Natural killer cell treated with Interleukin-12 subunit alpha and Interleukin-12 subunit beta and Interleukin-15 and Interleukin-18, amount 100 ng/mL, for 72 hours (primary cell): ENCODE data around the gene COPS4. TPM values are rescaled to one million over a fixed set of nuclear protein-coding genes. Genes with fewer than 3 reads are reported as not detected.
"Not testable (repeated sequence)": the region's sequence is repeated elsewhere in the genome, so short reads cannot be mapped to it uniquely, and the experiment has no call there.

Source experiments
- ATAC-seq, 2 donors: fragments of 150-1000 bp; cut with Tn5 transposase in 1 of 2; sonication (Bioruptor Pico), chemical (Tn5 transposase) in 1 of 2; 2 replicates each; pipeline ENCODE4 v1.10.0; 2021
- DNase-seq: peaks from one replicate; pipeline ENCODE4 v3.0.0; 2022; ENCODE audit warnings: low spot score
- H3K27ac Mint-ChIP-seq, 2 donors: 1 replicate in 1 of 2; 2 replicates in 1 of 2; pipeline ENCODE4 v1.8.0; 2022; ENCODE audit warnings: mixed read lengths in 2 of 2, mild to moderate bottlenecking in 1 of 2, moderate library complexity in 1 of 2
- H3K27me3 Mint-ChIP-seq, 2 donors: 1 replicate in 1 of 2; 2 replicates in 1 of 2; pipeline ENCODE4 v1.8.0; 2022; ENCODE audit warnings: mixed read lengths in 2 of 2
- H3K36me3 Mint-ChIP-seq: one replicate; pipeline ENCODE4 v1.8.0; 2022; ENCODE audit warnings: mixed read lengths
- H3K4me1 Mint-ChIP-seq, 2 donors: 1 replicate in 1 of 2; 2 replicates in 1 of 2; pipeline ENCODE4 v1.8.0; 2022; ENCODE audit warnings: low read depth in 2 of 2, mixed read lengths in 2 of 2, mild to moderate bottlenecking in 1 of 2
- H3K4me3 Mint-ChIP-seq: one replicate; pipeline ENCODE4 v1.8.0; 2022; ENCODE audit warnings: mixed read lengths
- H3K9me3 Mint-ChIP-seq: 2 replicates; pipeline ENCODE4 v1.8.0; 2022; ENCODE audit warnings: mixed read lengths
- total RNA-seq, 2 donors: library from RNA; stranded (reverse); gene quantifications; one replicate each; pipeline ENCODE4 v1.2.3, GENCODE V29; 2022

The COPS4 gene
- total RNA-seq, 2 donors from 2014 or later: 28.2 to 35.6 TPM

GRCh38 chr4:83012200-83012686 is 22.7 kb upstream of the COPS4 start:
- H3K27ac Mint-ChIP-seq: peak overlapping the region; percentile 90 to 99
- peaks cover 46 to 49% of the 10 kb centered on the region in 2 donors for H3K4me1 Mint-ChIP-seq

GRCh38 chr4:83012687-83013419 is 22.1 kb upstream of the COPS4 start:
- Mint-ChIP-seq H3K27ac (peak overlapping the region; percentile 90 to 92), H3K4me1 (peaks cover 41 to 43% of the 10 kb centered on the region in 2 donors), H3K4me3 (peak overlapping the region; percentile 95), H3K9me3 (no peaks in the 10 kb centered on the region), H3K36me3 (no peaks in the 10 kb centered on the region), H3K27me3 (no peaks in the 10 kb centered on the region)
- DNase-seq (peak; percentile 98), ATAC-seq (peak; percentile 96 to 97)

More at GRCh38 chr4:83012200-83012686, 22.7 kb upstream of the COPS4 start:
- ATAC-seq (peak; percentile 1 to 17), DNase-seq (peak; percentile 66)
- H3K4me3 Mint-ChIP-seq: peak overlapping the region; percentile 93
- H3K9me3 Mint-ChIP-seq: no peaks in the 10 kb centered on the region
- no peaks in the 10 kb centered on the region for H3K27me3 Mint-ChIP-seq
- no peaks in the 10 kb centered on the region for H3K36me3 Mint-ChIP-seq

- H3K27me3 Mint-ChIP-seq: no peaks in the 10 kb centered on the region
- peaks cover 38 to 40% of the 10 kb centered on the region in 2 donors for H3K4me1 Mint-ChIP-seq
- no peak for ATAC-seq
- H3K36me3 Mint-ChIP-seq: no peaks in the 10 kb centered on the region
- H3K4me3 Mint-ChIP-seq: peak overlapping the region; percentile 95
- peak overlapping the region; percentile 90 to 92 for H3K27ac Mint-ChIP-seq
- no peaks in the 10 kb centered on the region for H3K9me3 Mint-ChIP-seq
- no peak for DNase-seq
Measured at GRCh38 chr4:83013420-83013867, 21.5 kb upstream of the COPS4 start.

- no peaks in the 10 kb centered on the region for H3K36me3 Mint-ChIP-seq
- no peak for ATAC-seq
- DNase-seq: no peak
- H3K27me3 Mint-ChIP-seq: no peaks in the 10 kb centered on the region
- H3K4me3 Mint-ChIP-seq: peak overlapping the region; percentile 95
- peak overlapping the region; percentile 90 to 92 for H3K27ac Mint-ChIP-seq
- H3K9me3 Mint-ChIP-seq: no peaks in the 10 kb centered on the region
- H3K4me1 Mint-ChIP-seq: peaks cover 38% of the 10 kb centered on the region in 2 donors
Measured at GRCh38 chr4:83013902-83014301, 21.1 kb upstream of the COPS4 start.

GRCh38 chr4:83019794-83020494 is 15.0 kb upstream of the COPS4 start:
- peak; percentile 50 to 95 for ATAC-seq
- Mint-ChIP-seq H3K36me3 (no peaks in the 10 kb centered on the region), H3K27me3 (peaks cover 0 to under 1% of the 10 kb centered on the region in 2 donors), H3K4me3 (no peak overlapping the region), H3K27ac (peak overlapping the region in 1 of 2 donors; percentile 16), H3K9me3 (peaks cover 1% of the 10 kb centered on the region), H3K4me1 (peaks cover 0 to 6% of the 10 kb centered on the region in 2 donors)
- no peak for DNase-seq

- peaks cover 0 to 6% of the 10 kb centered on the region in 2 donors for H3K4me1 Mint-ChIP-seq
- H3K27me3 Mint-ChIP-seq: peaks cover 0 to 7% of the 10 kb centered on the region in 2 donors
- no peak overlapping the region for H3K4me3 Mint-ChIP-seq
- peaks cover 3% of the 10 kb centered on the region for H3K9me3 Mint-ChIP-seq
- DNase-seq (no peak), ATAC-seq (no peak)
- peaks cover 6% of the 10 kb centered on the region for H3K36me3 Mint-ChIP-seq
- H3K27ac Mint-ChIP-seq: no peak overlapping the region
Measured at GRCh38 chr4:83022724-83023450, 12.1 kb upstream of the COPS4 start.

- H3K4me3 Mint-ChIP-seq, H3K9me3 Mint-ChIP-seq, H3K27me3 Mint-ChIP-seq, H3K4me1 Mint-ChIP-seq, DNase-seq, H3K27ac Mint-ChIP-seq, ATAC-seq, H3K36me3 Mint-ChIP-seq: not testable (repeated sequence)
Measured at GRCh38 chr4:83023599-83023998, 11.4 kb upstream of the COPS4 start.

- no peak overlapping the region for H3K27ac Mint-ChIP-seq
- H3K4me1 Mint-ChIP-seq: peaks cover 0 to 6% of the 10 kb centered on the region in 2 donors
- ATAC-seq (no peak), DNase-seq (no peak)
- H3K9me3 Mint-ChIP-seq: peaks cover 3% of the 10 kb centered on the region
- H3K27me3 Mint-ChIP-seq: peaks cover 0 to 7% of the 10 kb centered on the region in 2 donors
- H3K36me3 Mint-ChIP-seq: peaks cover 6% of the 10 kb centered on the region
- no peak overlapping the region for H3K4me3 Mint-ChIP-seq
Measured at GRCh38 chr4:83024233-83024632, 10.8 kb upstream of the COPS4 start.

- peaks cover 3% of the 10 kb centered on the region for H3K9me3 Mint-ChIP-seq
- H3K27ac Mint-ChIP-seq: no peak overlapping the region
- no peak for DNase-seq
- H3K4me3 Mint-ChIP-seq: no peak overlapping the region
- peaks cover 6% of the 10 kb centered on the region for H3K36me3 Mint-ChIP-seq
- no peak for ATAC-seq
- H3K27me3 Mint-ChIP-seq: peaks cover 0 to 7% of the 10 kb centered on the region in 2 donors
- no peaks in the 10 kb centered on the region for H3K4me1 Mint-ChIP-seq
Measured at GRCh38 chr4:83025563-83025962, 9.4 kb upstream of the COPS4 start.

- Mint-ChIP-seq H3K27ac (no peak overlapping the region), H3K4me1 (peaks cover 0 to 3% of the 10 kb centered on the region in 2 donors), H3K4me3 (no peak overlapping the region), H3K9me3 (peaks cover 3% of the 10 kb centered on the region), H3K36me3 (peaks cover 6% of the 10 kb centered on the region), H3K27me3 (peaks cover 0 to 7% of the 10 kb centered on the region in 2 donors)
- no peak for ATAC-seq
- DNase-seq: no peak
Measured at GRCh38 chr4:83028976-83029375, 6.0 kb upstream of the COPS4 start.

GRCh38 chr4:83029688-83030087 is 5.3 kb upstream of the COPS4 start:
- H3K27me3 Mint-ChIP-seq: peaks cover 0 to 7% of the 10 kb centered on the region in 2 donors
- peaks cover 3% of the 10 kb centered on the region for H3K9me3 Mint-ChIP-seq
- H3K36me3 Mint-ChIP-seq: peaks cover 6% of the 10 kb centered on the region
- ATAC-seq: no peak
- no peak overlapping the region for H3K4me3 Mint-ChIP-seq
- no peak for DNase-seq
- H3K27ac Mint-ChIP-seq: no peak overlapping the region
- H3K4me1 Mint-ChIP-seq: peaks cover 0 to 3% of the 10 kb centered on the region in 2 donors

- Mint-ChIP-seq H3K36me3 (peaks cover 5% of the 10 kb centered on the region), H3K27ac (peak overlapping the region; percentile 12 to 94), H3K4me1 (peaks cover 31 to 35% of the 10 kb centered on the region in 2 donors), H3K4me3 (peak overlapping the region; percentile 100), H3K9me3 (no peaks in the 10 kb centered on the region), H3K27me3 (no peaks in the 10 kb centered on the region)
- DNase-seq: no peak
- ATAC-seq: no peak
Measured at GRCh38 chr4:83036991-83037665, 2.1 kb downstream of the COPS4 start.

- Mint-ChIP-seq H3K4me1 (peaks cover 29 to 30% of the 10 kb centered on the region in 2 donors), H3K27ac (peak overlapping the region in 1 of 2 donors; percentile 6), H3K4me3 (no peak overlapping the region), H3K9me3 (no peaks in the 10 kb centered on the region), H3K36me3 (peaks cover under 1% of the 10 kb centered on the region), H3K27me3 (no peaks in the 10 kb centered on the region)
- ATAC-seq (no peak), DNase-seq (no peak)
Measured at GRCh38 chr4:83040269-83040668, 5.3 kb downstream of the COPS4 start.
